ENCODE measurements around the gene PSTPIP2. TPM values are rescaled to one million over a fixed set of nuclear protein-coding genes. Genes with fewer than 3 reads are reported as not detected.

Gene PSTPIP2
- total RNA-seq: 8.7 and 21.2 TPM in 2 replicates

- DNase-seq (ENCODE audit: low read depth): peak; percentile 66
- H3K4me3 ChIP-seq (ENCODE audit: low read depth, low read length): peak within 1 kb of the TSS; percentile 74
- no peak for TF ChIP-seq CTCF (IDR thresholded peaks at IDR 0.05; ENCODE audit: insufficient read depth, low read depth, low read length)
These were observed at the start of gene PSTPIP2 for GRCh38 chr18:46071653-46072375. TSS of gene PSTPIP2 (minus strand) at chr18:46072260. CDS start at chr18:46072188, 72 bp downstream.

- no peak for DNase-seq (ENCODE audit: low read depth)
- no peak for TF ChIP-seq CTCF (IDR thresholded peaks at IDR 0.05; ENCODE audit: insufficient read depth, low read depth, low read length)
- H3K4me3 ChIP-seq (ENCODE audit: low read depth, low read length): no peak overlapping the region
These were observed 41.7 kb upstream of the PSTPIP2 start for GRCh38 chr18:46113751-46114150.

GRCh38 chr18:46110406-46110805, 38.3 kb upstream of the PSTPIP2 start:
- no peak for TF ChIP-seq CTCF (IDR thresholded peaks at IDR 0.05; ENCODE audit: insufficient read depth, low read depth, low read length)
- H3K4me3 ChIP-seq (ENCODE audit: low read depth, low read length): no peak overlapping the region
- DNase-seq (ENCODE audit: low read depth): no peak

GRCh38 chr18:46109386-46109785, 37.3 kb upstream of the PSTPIP2 start:
- no peak for DNase-seq (ENCODE audit: low read depth)

GRCh38 chr18:46104128-46104911, 32.3 kb upstream of the PSTPIP2 start, which contains the start of gene HAUS1:
TSS of gene HAUS1 (plus strand) at chr18:46104385. CDS start at chr18:46104412, 27 bp downstream.
- H3K4me3 ChIP-seq (ENCODE audit: low read depth, low read length): peak within 1 kb of the TSS; percentile 98
- DNase-seq (ENCODE audit: low read depth): peak; percentile 73
- no peak for TF ChIP-seq CTCF (IDR thresholded peaks at IDR 0.05; ENCODE audit: insufficient read depth, low read depth, low read length)

More at GRCh38 chr18:46109386-46109785, 37.3 kb upstream of the PSTPIP2 start:
- TF ChIP-seq CTCF (IDR thresholded peaks at IDR 0.05; ENCODE audit: insufficient read depth, low read depth, low read length): no peak
- H3K4me3 ChIP-seq (ENCODE audit: low read depth, low read length): no peak overlapping the region

GRCh38 chr18:46099463-46099862, 27.4 kb upstream of the PSTPIP2 start:
- H3K4me3 ChIP-seq (ENCODE audit: low read depth, low read length): no peak overlapping the region
- TF ChIP-seq CTCF (IDR thresholded peaks at IDR 0.05; ENCODE audit: insufficient read depth, low read depth, low read length): no peak
- no peak for DNase-seq (ENCODE audit: low read depth)

All from fibroblast of villous mesenchyme (primary cell).